ENCODE measurements around the gene AFDN.

DNA sequence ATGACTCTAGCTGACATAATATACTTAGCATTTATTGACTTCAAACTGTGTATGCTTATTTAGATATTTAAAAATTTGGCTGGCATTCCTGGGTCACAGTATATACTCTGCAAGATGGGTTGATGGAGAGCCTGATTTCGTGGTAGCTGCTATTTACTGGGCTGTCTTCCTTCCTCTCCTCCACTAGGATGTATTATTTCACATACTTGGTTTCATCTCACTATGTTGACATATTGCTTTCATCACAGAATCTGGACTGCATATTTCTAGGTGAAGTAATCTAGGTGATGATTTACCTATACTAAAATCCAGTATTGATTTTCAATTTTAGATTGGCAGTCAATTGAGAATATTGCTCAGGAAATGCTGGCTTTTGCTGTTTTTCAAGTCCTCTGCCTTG, 15.7 kb downstream of the AFDN start:
- TF ChIP-seq, protein P1, sequence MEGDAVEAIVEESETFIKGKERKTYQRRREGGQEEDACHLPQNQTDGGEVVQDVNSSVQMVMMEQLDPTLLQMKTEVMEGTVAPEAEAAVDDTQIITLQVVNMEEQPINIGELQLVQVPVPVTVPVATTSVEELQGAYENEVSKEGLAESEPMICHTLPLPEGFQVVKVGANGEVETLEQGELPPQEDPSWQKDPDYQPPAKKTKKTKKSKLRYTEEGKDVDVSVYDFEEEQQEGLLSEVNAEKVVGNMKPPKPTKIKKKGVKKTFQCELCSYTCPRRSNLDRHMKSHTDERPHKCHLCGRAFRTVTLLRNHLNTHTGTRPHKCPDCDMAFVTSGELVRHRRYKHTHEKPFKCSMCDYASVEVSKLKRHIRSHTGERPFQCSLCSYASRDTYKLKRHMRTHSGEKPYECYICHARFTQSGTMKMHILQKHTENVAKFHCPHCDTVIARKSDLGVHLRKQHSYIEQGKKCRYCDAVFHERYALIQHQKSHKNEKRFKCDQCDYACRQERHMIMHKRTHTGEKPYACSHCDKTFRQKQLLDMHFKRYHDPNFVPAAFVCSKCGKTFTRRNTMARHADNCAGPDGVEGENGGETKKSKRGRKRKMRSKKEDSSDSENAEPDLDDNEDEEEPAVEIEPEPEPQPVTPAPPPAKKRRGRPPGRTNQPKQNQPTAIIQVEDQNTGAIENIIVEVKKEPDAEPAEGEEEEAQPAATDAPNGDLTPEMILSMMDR (IDR thresholded peaks at IDR 0.05) = no peak
- TF ChIP-seq POLR2A (IDR thresholded peaks at IDR 0.05) = no peak
